ENCODE data around the gene NEUROG1.
A peak's percentile ranks its signal among the peaks of the same experiment; 100 is the strongest.

Gene NEUROG1

GRCh38 chr5:135565266-135565665 is 29.5 kb upstream of the NEUROG1 start:
- DNase-seq (ENCODE audit: low read depth): no peak
- H3K4me3 ChIP-seq (ENCODE audit: low read depth, low read length): no peak overlapping the region

GRCh38 chr5:135564331-135564730 is 28.6 kb upstream of the NEUROG1 start:
- DNase-seq (ENCODE audit: low read depth): no peak
- H3K4me3 ChIP-seq (ENCODE audit: low read depth, low read length): no peak overlapping the region
- TF ChIP-seq CTCF (IDR thresholded peaks at IDR 0.05; ENCODE audit: control insufficient read depth, extremely low read depth, insufficient read depth): no peak

More at GRCh38 chr5:135565266-135565665, 29.5 kb upstream of the NEUROG1 start:
- no peak for TF ChIP-seq CTCF (IDR thresholded peaks at IDR 0.05; ENCODE audit: control insufficient read depth, extremely low read depth, insufficient read depth)

DNA sequence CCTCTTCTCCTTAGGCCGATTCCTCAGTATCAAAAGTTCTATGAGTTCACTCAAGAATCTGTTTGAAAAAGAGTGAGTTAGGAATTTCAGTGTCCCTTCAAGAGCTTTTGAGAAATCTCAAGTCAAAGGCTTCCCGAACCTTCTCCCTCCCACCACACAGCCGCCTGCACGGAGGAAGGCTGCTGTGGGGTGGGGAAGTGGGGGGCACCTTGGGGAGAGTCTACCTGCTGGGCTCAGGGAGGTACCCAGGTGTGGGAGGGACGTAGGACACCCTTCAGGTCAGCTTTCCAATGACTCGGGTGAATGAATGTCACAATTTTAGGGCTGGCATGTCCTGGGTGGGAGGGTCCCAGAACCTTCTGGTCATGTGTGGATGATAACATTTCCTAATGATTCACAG is 25.5 kb upstream of the NEUROG1 start:
- H3K4me3 ChIP-seq (ENCODE audit: low read depth, low read length): no peak overlapping the region
- TF ChIP-seq CTCF (IDR thresholded peaks at IDR 0.05; ENCODE audit: control insufficient read depth, extremely low read depth, insufficient read depth): no peak
- DNase-seq (ENCODE audit: low read depth): no peak

- no peak overlapping the region for H3K4me3 ChIP-seq (ENCODE audit: low read depth, low read length)
- peak; percentile 96 for TF ChIP-seq CTCF (IDR thresholded peaks at IDR 0.05; ENCODE audit: control insufficient read depth, extremely low read depth, insufficient read depth)
- peak; percentile 52 for DNase-seq (ENCODE audit: low read depth)
Measured at GRCh38 chr5:135560858-135561257, 25.1 kb upstream of the NEUROG1 start.

DNA sequence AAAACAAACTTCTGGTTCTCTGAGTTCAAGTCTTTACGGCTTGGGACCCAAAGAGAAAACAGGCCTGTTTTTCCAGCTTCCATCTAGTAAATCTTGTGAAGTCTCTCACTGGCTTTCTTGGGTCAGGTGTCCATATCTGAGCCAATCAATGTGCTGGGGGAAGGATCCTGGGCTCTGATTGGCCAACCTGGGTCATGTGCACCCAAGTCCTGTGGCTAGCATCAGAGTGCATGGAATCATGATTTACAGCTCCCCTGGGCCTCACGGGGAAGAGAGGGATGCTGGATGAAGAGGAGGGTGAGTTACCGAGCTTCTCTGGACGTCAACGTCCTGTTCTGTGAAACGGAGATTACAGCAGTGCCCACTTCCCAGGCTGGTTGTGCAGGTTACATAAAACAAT is 23.6 kb upstream of the NEUROG1 start:
- no peak for DNase-seq (ENCODE audit: low read depth)
- H3K4me3 ChIP-seq (ENCODE audit: low read depth, low read length): no peak overlapping the region
- no peak for TF ChIP-seq CTCF (IDR thresholded peaks at IDR 0.05; ENCODE audit: control insufficient read depth, extremely low read depth, insufficient read depth)

GRCh38 chr5:135557076-135557838 is 21.5 kb upstream of the NEUROG1 start:
- no peak for TF ChIP-seq CTCF (IDR thresholded peaks at IDR 0.05; ENCODE audit: control insufficient read depth, extremely low read depth, insufficient read depth)
- no peak overlapping the region for H3K4me3 ChIP-seq (ENCODE audit: low read depth, low read length)
- no peak for DNase-seq (ENCODE audit: low read depth)

DNA sequence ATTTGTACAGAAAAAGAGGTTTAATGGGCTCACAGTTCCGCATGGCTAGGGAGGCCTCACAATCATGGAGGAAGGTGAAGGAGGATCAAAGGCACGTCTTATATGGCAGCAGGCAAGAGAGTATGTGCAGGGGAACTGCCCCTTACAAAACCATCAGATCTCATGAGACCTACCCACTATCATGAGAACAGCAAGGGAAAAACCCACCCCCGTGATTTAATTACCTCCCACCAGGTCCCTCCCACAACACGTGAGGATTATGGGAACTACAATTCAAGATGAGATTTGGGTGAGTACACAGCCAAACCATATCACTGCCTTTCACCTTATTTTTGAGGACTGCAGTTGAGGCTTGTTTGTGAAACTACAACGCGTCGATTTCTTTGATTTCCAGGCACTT is 20.9 kb upstream of the NEUROG1 start:
- DNase-seq (ENCODE audit: low read depth): no peak
- no peak overlapping the region for H3K4me3 ChIP-seq (ENCODE audit: low read depth, low read length)
- no peak for TF ChIP-seq CTCF (IDR thresholded peaks at IDR 0.05; ENCODE audit: control insufficient read depth, extremely low read depth, insufficient read depth)

Data from LNCaP clone FGC (cell line).